Ishikawa (cell line): ENCODE measurements around the gene KBTBD4.

ENCODE experiments used
- CEBPB ChIP-seq: IDR thresholded peaks from 2 replicates; pipeline ENCODE4 v1.6.1; 2012
- EGR1 ChIP-seq: IDR thresholded peaks from 2 replicates; pipeline ENCODE4 v1.6.1; 2012
- EP300 ChIP-seq: IDR thresholded peaks from 2 replicates; pipeline ENCODE4 v1.6.1; 2012; ENCODE audit warnings: borderline replicate concordance
- FOXM1 ChIP-seq: IDR thresholded peaks from 2 replicates; pipeline ENCODE4 v1.6.1; 2012; ENCODE audit warnings: low read depth, borderline replicate concordance
- MAX ChIP-seq: IDR thresholded peaks from 2 replicates; pipeline ENCODE4 v1.6.1; 2012
- REST ChIP-seq: IDR thresholded peaks from 2 replicates; pipeline ENCODE4 v1.6.1; 2012; ENCODE audit warnings: low read depth, mild to moderate bottlenecking
- TAF1 ChIP-seq: IDR thresholded peaks from 2 replicates; pipeline ENCODE4 v1.6.1; 2012; ENCODE audit warnings: low read depth, mild to moderate bottlenecking
- TCF12 ChIP-seq: IDR thresholded peaks from 2 replicates; pipeline ENCODE4 v1.6.1; 2012; ENCODE audit warnings: low read depth
- TEAD4 ChIP-seq: IDR thresholded peaks from 2 replicates; pipeline ENCODE4 v1.6.1; 2012
- YY1 ChIP-seq: IDR thresholded peaks from 2 replicates; pipeline ENCODE4 v1.6.1; 2012; ENCODE audit warnings: low read depth
- ZBTB7A ChIP-seq: IDR thresholded peaks from 2 replicates; pipeline ENCODE4 v1.6.1; 2012; ENCODE audit warnings: low read depth

GRCh38 chr11:47609675-47610074, 30.9 kb upstream of the KBTBD4 start:
- TF ChIP-seq EP300 (no peak), REST (no peak), MAX (no peak), ZBTB7A (no peak), FOXM1 (no peak), TAF1 (no peak), TCF12 (no peak), YY1 (no peak), TEAD4 (no peak), CEBPB (no peak), EGR1 (no peak)
